Esophagus muscularis mucosa (tissue), 2 donors: Measurements from ENCODE around the gene C2orf42.
"Not testable (repeated sequence)": the region's sequence is repeated elsewhere in the genome, so short reads cannot be mapped to it uniquely, and the experiment has no call there.

Experiments
- EP300 ChIP-seq: sonication (generic); formaldehyde crosslinking; IDR thresholded peaks from one replicate; pipeline ENCODE4 v1.6.1; 2017; ENCODE audit warnings: antibody characterized with exemption
- POLR2A ChIP-seq: fragments of 450-650 bp; IDR thresholded peaks from one replicate; pipeline ENCODE4 v1.6.1; 2017; ENCODE audit warnings: antibody characterized with exemption, moderate library complexity, mild to moderate bottlenecking, low read depth

DNA sequence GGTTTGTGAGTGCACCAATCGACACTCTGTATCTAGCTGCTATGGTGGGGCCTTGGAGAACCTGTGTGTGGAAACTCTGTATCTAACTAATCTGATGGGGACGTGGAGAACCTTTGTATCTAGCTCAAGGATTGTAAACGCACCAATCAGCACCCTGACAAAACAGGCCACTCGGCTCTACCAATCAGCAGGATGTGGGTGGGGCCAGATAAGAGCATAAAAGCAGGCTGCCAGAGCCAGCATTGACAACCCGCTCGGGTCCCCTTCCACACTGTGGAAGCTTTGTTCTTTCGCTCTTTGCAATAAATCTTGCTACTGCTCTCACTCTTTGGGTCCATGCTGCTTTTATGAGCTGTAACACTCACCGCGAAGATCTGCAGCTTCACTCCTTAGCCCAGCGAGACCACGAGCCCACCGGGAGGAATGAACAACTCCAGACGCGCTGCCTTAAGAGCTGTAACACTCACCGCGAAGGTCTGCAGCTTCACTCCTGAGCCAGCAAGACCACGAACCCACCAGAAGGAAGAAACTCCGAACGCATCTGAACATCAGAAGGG, 41.6 kb downstream of the C2orf42 start:
- TF ChIP-seq EP300, POLR2A: not testable (repeated sequence)
